HPDE6-E6E7 (cell line): ENCODE data around the gene ARL5B.

Experiments
- DNase-seq: peaks from one replicate; pipeline ENCODE4 v3.0.0; 2011; ENCODE audit warnings: missing footprints; ENCODE audit errors: extremely low spot score

The ARL5B gene

GRCh38 chr10:18658271-18659124, 733 bp upstream of the ARL5B start:
- no peak for DNase-seq

DNA sequence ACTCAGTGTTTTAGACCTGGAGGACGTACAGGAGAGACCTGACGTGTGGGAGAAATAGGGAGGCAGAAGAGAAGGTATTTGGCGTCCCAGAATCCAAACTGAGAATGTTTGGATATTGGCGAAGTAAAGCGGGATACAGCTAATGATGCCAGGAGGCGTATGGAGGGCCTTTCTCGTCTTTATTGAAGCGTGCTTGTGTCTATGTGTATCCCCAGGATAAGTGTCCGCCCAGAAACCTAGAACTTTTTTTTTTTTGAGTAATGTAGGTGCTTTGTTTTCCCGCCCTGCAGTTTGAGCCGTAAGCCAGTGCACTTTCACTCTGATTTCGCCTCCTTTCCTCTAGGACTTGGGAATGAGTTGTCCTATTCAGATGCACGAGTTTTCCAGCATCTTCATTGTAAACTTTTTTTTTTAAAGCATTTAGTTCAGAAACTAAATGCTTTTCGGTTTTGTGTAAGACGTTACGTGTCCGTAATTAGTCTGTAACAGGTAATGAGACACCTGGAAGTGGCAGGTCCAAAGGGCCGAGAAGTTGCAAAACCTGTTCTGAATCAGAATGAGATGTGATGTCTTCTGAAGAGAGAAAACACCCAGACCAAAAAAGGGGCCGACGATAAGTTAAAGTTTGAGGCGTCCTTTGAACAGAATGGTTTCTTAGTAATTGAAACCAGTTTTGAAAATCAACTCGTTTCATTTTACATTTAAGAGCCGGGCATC, 746 bp downstream of the ARL5B start:
- peak; percentile 13 for DNase-seq

GRCh38 chr10:18660816-18661431, 1.7 kb downstream of the ARL5B start:
- DNase-seq = no peak

GRCh38 chr10:18664841-18665478, 5.7 kb downstream of the ARL5B start:
- DNase-seq = no peak

- DNase-seq = no peak
Observed at GRCh38 chr10:18665815-18666558, 6.8 kb downstream of the ARL5B start.

GRCh38 chr10:18666810-18667209, 7.6 kb downstream of the ARL5B start:
- peak; percentile 25 for DNase-seq

DNA sequence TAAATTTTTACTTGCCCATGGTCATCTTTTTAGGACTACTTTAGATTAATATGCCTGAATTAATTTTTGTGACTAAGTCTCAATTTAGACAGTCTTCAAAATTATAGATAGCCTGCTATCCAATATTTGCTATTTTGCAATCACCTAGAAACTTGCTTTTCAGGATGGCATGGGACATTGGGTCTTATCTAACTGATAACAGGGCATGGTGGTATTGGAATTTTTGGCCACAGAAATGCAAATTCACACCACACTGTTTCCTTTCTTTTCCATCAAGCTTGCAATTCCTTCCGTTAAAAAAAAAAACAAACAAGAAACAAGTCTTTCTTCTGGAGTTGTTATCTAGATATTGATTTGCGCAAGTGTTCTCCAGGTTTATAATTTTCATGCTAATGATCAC, 8.8 kb downstream of the ARL5B start:
- DNase-seq = no peak

DNA sequence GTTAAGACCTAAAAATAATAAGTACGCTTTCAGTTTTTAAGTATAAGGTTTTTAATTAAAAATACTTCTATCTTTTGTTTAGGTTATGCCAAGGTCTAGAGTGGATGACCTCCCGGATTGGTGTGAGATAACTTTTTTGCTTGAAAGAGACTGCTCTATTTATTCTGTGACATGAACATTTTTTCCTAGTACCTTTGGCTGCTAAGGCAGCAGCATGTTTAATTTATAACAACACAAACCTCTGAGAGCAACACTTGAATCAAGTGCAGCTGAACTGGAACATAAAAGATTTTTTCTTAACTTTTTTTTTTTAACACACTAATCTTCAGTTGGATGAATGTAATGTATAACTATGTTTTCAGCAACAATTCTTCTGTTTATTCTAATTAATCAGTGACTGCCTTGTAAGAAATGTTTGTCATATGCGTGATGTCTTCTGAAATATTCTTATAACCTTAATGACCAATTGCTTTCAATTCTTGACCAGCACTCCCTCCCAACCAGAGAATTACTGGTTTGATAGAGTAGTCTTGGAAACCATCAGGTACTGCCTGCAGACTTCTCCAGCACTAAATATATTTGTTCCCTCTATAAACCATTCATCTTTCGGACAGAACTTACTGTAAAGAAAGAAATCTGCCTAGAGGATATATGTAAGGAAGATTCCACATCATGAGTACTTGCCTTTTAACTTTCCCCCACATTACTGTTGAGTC, 16.0 kb downstream of the ARL5B start:
- DNase-seq = no peak

DNA sequence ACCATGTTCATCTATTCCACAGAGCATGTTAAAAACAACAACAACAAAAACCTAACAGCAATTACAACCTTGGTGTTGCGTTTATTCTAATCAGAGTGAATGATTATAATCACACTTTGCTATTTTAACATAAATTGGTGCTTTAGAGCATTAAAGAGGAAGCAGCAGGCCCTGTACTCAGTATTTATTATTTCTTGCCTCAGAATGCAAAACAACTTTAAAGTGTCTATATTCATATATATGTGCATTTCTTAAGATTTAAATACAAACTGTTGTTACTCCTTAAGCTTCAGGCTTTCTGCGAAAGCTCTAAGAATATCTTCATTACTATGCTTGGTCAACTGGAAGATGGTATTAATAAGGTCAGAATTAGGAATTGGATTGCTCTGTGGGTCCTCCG, 21.5 kb downstream of the ARL5B start:
- no peak for DNase-seq

DNA sequence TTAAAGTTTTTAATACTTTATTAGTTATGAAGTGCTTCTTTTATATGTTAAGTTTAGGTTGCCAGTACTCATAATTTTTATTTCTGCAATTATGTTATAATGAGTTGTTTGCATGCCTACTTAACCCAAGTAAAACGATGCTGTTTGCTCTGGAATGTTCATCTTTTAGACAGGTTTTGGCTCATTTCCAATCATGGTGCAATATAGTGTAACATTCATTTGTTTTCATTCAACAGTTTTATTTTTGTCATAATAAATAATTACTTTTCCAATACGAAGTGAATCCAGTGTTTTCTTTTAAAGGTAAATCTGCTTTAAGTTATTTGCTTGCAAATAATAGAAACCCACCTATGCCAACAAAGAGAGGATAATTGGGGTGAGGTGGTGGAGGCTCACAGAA, 22.1 kb downstream of the ARL5B start:
- DNase-seq = no peak

DNA sequence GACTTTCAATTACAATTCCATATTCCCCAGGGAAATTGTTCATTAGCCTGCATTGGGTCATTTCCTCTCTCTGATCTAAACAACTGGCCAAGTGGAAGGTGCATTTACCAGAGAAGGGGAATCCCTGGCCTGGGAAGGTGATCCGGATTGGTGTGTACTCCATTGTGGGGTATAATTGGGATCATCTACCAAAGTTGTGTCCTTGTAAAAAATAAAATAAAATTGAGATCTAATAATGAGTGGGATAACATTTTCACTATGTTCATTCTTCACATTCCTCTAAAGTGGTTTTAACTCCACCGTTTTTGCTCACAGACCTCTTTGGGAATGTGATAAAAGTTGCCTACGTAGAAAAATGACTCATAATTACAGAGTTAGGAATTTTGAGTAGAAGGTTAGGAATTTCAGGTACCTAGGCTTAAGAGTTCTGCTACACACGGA, 22.8 kb downstream of the ARL5B start:
- no peak for DNase-seq

GRCh38 chr10:18683427-18683826, 24.2 kb downstream of the ARL5B start:
- DNase-seq = no peak

- DNase-seq = no peak
Observed at GRCh38 chr10:18684416-18684815, 25.2 kb downstream of the ARL5B start.

- no peak for DNase-seq
Observed at GRCh38 chr10:18684953-18685352, 25.7 kb downstream of the ARL5B start.

DNA sequence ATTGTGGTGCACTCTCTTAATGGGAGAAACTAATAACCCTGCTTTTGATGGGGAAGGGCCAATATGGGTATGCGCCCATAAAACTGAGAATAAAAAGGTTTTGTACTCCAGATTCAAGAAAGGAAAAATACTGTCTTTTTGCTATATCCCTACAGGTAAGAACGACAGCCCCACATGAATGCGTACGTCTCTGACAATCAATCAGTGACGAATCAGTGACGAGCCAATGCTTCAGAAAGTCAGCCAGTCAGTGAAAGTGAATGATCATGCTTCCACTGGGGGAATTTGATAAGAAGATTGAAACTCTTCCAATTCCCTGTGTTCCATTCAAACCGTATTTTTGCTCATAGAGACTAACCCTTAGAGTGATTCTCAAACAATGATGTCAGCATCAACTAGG, 26.3 kb downstream of the ARL5B start:
- no peak for DNase-seq

DNA sequence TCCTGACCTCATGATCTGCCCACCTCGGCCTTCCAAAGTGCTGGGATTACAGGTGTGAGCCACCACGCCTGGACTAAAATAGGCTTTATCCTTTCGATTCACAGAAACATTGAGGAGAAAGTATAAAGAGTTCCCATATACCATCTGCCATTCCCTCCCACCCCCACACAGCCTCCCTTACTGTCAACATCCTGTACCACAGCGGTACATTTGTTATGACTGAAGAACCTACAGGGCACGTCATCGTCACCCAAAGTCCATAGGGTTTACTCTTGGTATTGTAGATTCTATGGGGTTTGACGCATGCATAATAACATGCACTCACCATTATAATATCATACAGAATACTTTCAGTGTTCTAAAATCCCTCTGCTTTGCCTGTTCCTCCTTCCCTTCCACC, 28.0 kb downstream of the ARL5B start:
- no peak for DNase-seq

- no peak for DNase-seq
Observed at GRCh38 chr10:18687706-18688105, 28.5 kb downstream of the ARL5B start.

DNA sequence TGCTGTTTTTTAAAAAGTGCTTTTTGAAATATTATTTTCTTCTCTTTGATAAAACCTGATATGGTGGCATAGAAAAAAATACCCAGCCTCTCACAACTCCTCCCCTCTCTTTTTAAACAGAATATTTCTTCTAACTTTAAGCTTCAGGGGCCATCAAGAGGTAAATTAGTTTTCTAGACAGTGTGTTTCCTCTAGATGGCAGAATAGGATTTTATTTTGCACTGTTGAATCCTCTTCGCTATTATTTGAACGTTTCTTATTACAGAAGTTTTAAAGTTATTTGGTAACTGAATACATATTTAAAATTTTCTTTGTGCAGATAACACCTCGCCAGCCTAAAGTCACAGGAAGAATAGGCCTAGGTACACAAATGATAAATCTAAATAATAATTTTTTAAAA, 30.3 kb downstream of the ARL5B start:
- DNase-seq = no peak

- no peak for DNase-seq
Observed at GRCh38 chr10:18690541-18690940, 31.3 kb downstream of the ARL5B start.

DNA sequence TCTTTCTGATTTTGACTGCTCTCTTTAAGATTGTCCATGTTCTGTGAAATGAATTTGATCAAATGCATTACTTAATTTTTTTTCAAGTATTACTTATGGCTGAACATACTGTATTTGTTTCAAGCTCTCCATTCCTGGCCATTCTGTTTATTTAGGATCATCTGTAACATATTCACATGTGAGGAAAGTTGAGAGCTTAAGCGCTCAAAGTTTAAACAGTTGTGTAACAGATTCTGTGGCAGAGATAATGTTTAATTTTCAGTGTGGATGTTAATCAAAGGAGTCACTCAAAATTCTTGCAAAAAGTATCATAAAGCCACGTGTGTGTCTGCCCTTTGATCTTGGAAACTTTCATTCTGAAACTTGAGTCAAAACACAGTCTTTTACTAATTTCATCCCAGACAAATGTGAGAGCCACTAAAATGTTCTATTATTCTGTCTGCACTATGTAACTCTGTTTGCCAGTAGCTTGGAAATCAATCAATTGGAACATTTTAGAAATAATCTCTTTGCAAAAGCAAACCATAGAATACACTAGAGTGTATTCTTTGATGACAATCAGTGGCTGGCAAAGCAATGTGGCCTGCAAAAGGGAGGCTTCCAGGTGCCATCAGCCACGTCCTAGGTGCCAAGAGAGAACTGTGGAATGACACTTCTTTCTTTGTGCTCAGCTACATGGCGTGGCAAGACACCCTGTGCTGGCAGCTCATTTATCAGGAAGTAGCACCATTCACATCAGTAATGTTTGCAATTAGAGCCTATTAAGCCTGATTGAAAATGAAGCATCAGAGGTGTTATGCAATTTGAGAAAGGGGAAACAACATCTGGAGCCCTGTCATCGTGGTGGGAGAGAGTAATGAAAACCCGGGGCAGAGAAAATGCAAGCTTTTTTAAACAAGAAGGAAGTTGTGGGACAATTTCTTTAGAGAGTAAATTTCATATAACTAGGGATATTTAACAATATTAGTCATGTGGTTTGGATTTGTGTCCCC, 40.9 kb downstream of the ARL5B start:
- no peak for DNase-seq
